ENCODE results near the gene ARNT2.

ARNT2 gene

DNA sequence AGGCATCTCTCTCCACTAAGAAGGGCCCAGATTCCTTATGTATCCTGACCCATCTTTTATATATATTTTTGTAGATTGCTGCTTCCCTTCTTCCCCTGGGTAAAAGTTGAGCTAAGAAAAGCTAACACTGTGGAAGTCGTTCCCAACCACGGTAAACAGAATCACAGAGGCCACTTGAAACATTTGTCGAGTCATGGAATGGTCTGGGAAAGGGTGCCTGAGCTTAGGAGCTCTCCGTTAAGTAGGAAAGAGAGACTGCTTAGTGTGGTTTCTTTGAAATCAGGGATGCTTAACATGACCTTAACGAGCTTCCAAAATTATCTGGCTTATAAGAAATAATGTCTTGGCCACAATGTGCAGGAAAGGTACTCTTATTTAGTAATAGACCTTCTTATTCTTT lies 45.6 kb downstream of the ARNT2 start:
- H3F3A ChIP-seq (ENCODE audit: insufficient read depth, low read length), result no peaks in the 10 kb centered on the region
- TF ChIP-seq EZH2phosphoT487 (IDR thresholded peaks at IDR 0.05; ENCODE audit: low read length) (no peak), EZH2 (optimal IDR thresholded peaks at IDR 0.05; ENCODE audit: low read depth, low read length) (no peak), CTCF (IDR thresholded peaks at IDR 0.05; ENCODE audit: low read length) (no peak)
- H4K20me1 ChIP-seq (ENCODE audit: insufficient read depth, low read length), result no peaks in the 10 kb centered on the region

DNA sequence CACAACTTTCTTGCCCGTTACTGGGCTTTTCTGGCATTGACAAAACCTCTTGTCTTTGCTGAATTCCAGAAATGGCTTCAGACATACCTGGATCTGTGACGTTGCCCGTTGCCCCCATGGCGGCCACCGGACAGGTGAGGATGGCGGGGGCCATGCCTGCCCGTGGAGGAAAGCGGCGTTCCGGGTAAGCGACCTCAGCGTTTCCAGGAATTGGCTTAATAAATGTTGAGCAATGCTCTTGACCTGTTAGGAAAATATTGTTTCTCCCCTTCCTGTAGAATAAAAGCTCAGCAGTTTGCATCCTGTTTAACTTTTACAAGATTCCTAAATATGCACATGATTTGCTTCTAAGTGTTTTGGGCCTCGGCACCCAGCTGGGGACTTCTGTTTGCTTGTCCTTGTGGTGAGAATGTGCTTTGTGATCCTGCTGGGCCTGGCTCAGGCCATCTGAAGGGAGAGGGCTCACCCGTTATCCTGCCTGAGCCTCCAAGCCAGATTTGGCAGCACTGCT lies 46.7 kb downstream of the ARNT2 start:
- Histone ChIP-seq H2AFZ (ENCODE audit: low read length) (no peak overlapping the region), H3K4me2 (ENCODE audit: low read depth, low read length) (no peak overlapping the region), H3K79me2 (ENCODE audit: low read length) (no peaks in the 10 kb centered on the region), H3K9me3 (replicated peaks; ENCODE audit: insufficient read depth, low read length) (no peaks in the 10 kb centered on the region), H3K9ac (ENCODE audit: low read length) (no peak overlapping the region), H3K4me1 (ENCODE audit: low read length) (no peaks in the 10 kb centered on the region), H3K36me3 (replicated peaks; ENCODE audit: insufficient read depth, low read length) (no peaks in the 10 kb centered on the region), H3K27me3 (replicated peaks; ENCODE audit: insufficient read depth, low read length) (no peaks in the 10 kb centered on the region), H4K20me1 (ENCODE audit: insufficient read depth, low read length) (no peaks in the 10 kb centered on the region), H3F3A (ENCODE audit: insufficient read depth, low read length) (no peaks in the 10 kb centered on the region), H3K27ac (ENCODE audit: low read length) (no peak overlapping the region), H3K9me2 (replicated peaks; ENCODE audit: insufficient read depth, low read length) (no peaks in the 10 kb centered on the region), H3K4me3 (ENCODE audit: low read length) (no peak overlapping the region)
- no peak for DNase-seq
- TF ChIP-seq EZH2 (optimal IDR thresholded peaks at IDR 0.05; ENCODE audit: low read depth, low read length) (no peak), EZH2phosphoT487 (IDR thresholded peaks at IDR 0.05; ENCODE audit: low read length) (no peak), CTCF (IDR thresholded peaks at IDR 0.05; ENCODE audit: low read length) (no peak)

More for the DNA sequence above, 45.6 kb downstream of the ARNT2 start:
- Histone ChIP-seq H3K36me3 (replicated peaks; ENCODE audit: insufficient read depth, low read length) (no peaks in the 10 kb centered on the region), H2AFZ (ENCODE audit: low read length) (no peak overlapping the region), H3K27me3 (replicated peaks; ENCODE audit: insufficient read depth, low read length) (no peaks in the 10 kb centered on the region), H3K79me2 (ENCODE audit: low read length) (no peaks in the 10 kb centered on the region), H3K9ac (ENCODE audit: low read length) (no peak overlapping the region), H3K9me2 (replicated peaks; ENCODE audit: insufficient read depth, low read length) (no peaks in the 10 kb centered on the region), H3K4me2 (ENCODE audit: low read depth, low read length) (no peak overlapping the region), H3K4me3 (ENCODE audit: low read length) (no peak overlapping the region), H3K9me3 (replicated peaks; ENCODE audit: insufficient read depth, low read length) (no peaks in the 10 kb centered on the region), H3K4me1 (ENCODE audit: low read length) (no peaks in the 10 kb centered on the region), H3K27ac (ENCODE audit: low read length) (no peak overlapping the region)
- DNase-seq, result no peak

DNA sequence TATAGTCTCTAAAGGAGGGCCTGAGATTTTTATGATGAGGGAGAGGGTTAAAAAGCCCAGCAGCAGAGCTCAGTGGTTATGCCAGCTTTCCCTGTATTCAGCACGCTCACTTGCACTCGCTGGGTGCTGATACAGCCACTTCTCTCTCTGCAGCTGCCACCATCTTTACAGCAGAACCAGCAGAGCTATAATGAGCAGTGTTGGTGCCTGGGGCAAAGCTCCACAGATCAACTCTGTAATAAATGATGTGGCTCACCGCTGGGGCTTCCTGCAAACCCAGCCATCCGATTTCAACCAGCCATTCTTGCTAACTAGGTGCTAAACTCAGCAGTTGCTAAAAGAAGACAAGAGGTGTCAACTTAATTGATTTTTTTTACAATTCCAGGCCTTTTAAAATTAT lies 48.0 kb downstream of the ARNT2 start:
- Histone ChIP-seq H3F3A (ENCODE audit: insufficient read depth, low read length) (no peaks in the 10 kb centered on the region), H3K4me2 (ENCODE audit: low read depth, low read length) (no peak overlapping the region), H3K9me3 (replicated peaks; ENCODE audit: insufficient read depth, low read length) (no peaks in the 10 kb centered on the region), H3K27me3 (replicated peaks; ENCODE audit: insufficient read depth, low read length) (no peaks in the 10 kb centered on the region), H3K9me2 (replicated peaks; ENCODE audit: insufficient read depth, low read length) (no peaks in the 10 kb centered on the region), H3K27ac (ENCODE audit: low read length) (no peak overlapping the region), H3K36me3 (replicated peaks; ENCODE audit: insufficient read depth, low read length) (no peaks in the 10 kb centered on the region), H3K4me3 (ENCODE audit: low read length) (no peak overlapping the region), H3K9ac (ENCODE audit: low read length) (no peak overlapping the region), H4K20me1 (ENCODE audit: insufficient read depth, low read length) (no peaks in the 10 kb centered on the region), H3K4me1 (ENCODE audit: low read length) (no peaks in the 10 kb centered on the region), H2AFZ (ENCODE audit: low read length) (no peak overlapping the region), H3K79me2 (ENCODE audit: low read length) (no peaks in the 10 kb centered on the region)
- no peak for TF ChIP-seq CTCF (IDR thresholded peaks at IDR 0.05; ENCODE audit: low read length)
- TF ChIP-seq EZH2phosphoT487 (IDR thresholded peaks at IDR 0.05; ENCODE audit: low read length), result no peak
- no peak for TF ChIP-seq EZH2 (optimal IDR thresholded peaks at IDR 0.05; ENCODE audit: low read depth, low read length)
- DNase-seq, result no peak
